IMR-90 (cell line): ENCODE measurements around the gene PDE4B. TPM values are rescaled to one million over a fixed set of nuclear protein-coding genes. Genes with fewer than 3 reads are reported as not detected.

Experiments
- ATAC-seq: fragments of 200-7000 bp; cut with Tn5 transposase; 2 replicates; pipeline ENCODE4 v1.9.1; 2020; ENCODE audit warnings: low read depth, mild to moderate bottlenecking, moderate library complexity
- BruUV-seq: library from RNA; stranded (reverse); fragments of 400-500 nt; replicated peaks from 2 replicates; lab custom pipeline; 2021; lab: Mats Ljungman, UMichigan
- CTCF ChIA-PET: fragments of 300-600 bp; formaldehyde crosslinking; extraction: SDS; loops from one replicate; lab custom pipeline; 2021; ENCODE audit warnings: antibody characterized with exemption; lab: Yijun Ruan, JAX
- POLR2A ChIA-PET: fragments of 300-600 bp; sonication (Branson Sonifier 250); formaldehyde crosslinking; loops from one replicate; lab custom pipeline; 2022; ENCODE audit warnings: antibody characterized with exemption; ENCODE audit not compliant: unreplicated experiment; lab: Charles Lee
- DNase-seq: peaks from one replicate; pipeline ENCODE4 v3.0.0; 2013
- H2AFZ ChIP-seq: replicated peaks from 2 replicates; pipeline ENCODE3; 2013; ENCODE audit warnings: low read length, mild to moderate bottlenecking; ENCODE audit not compliant: poor library complexity
- H2AK5ac ChIP-seq: 2 replicates; pipeline ENCODE4 v1.6.1; 2013; ENCODE audit warnings: low read depth, low read length, inconsistent platforms
- H2AK9ac ChIP-seq: replicated peaks from 2 replicates; pipeline ENCODE3; 2013; ENCODE audit warnings: mild to moderate bottlenecking, low read depth, low read length, moderate library complexity; ENCODE audit not compliant: poor library complexity
- H2BK120ac ChIP-seq: 2 replicates; pipeline ENCODE4 v1.6.1; 2013; ENCODE audit warnings: low read depth, low read length, inconsistent platforms
- H2BK15ac ChIP-seq: 3 replicates; pipeline ENCODE4 v1.6.1; 2013; ENCODE audit warnings: low read depth, low read length, inconsistent platforms
- H2BK20ac ChIP-seq: 2 replicates; pipeline ENCODE4 v1.6.1; 2013; ENCODE audit warnings: low read depth, mild to moderate bottlenecking, inconsistent platforms, low read length, moderate library complexity
- H2BK5ac ChIP-seq: 2 replicates; pipeline ENCODE4 v1.6.1; 2013; ENCODE audit warnings: mild to moderate bottlenecking, low read depth, low read length, inconsistent platforms; ENCODE audit not compliant: poor library complexity, severe bottlenecking
- H3K14ac ChIP-seq: replicated peaks from 2 replicates; pipeline ENCODE4 v1.6.1; 2013; ENCODE audit warnings: low read depth, low read length, inconsistent platforms
- H3K18ac ChIP-seq: 2 replicates; pipeline ENCODE4 v1.6.1; 2013; ENCODE audit warnings: low read depth, low read length, control low read depth
- H3K23ac ChIP-seq: 2 replicates; pipeline ENCODE4 v1.6.1; 2013; ENCODE audit warnings: low read depth, low read length, inconsistent platforms
- H3K27ac ChIP-seq: 2 replicates; pipeline ENCODE4 v1.5.1; 2013; ENCODE audit warnings: mild to moderate bottlenecking, control low read depth, low read length; ENCODE audit not compliant: insufficient read depth
- H3K27me3 ChIP-seq: 2 replicates; pipeline ENCODE4 v1.6.1; 2013; ENCODE audit warnings: low read length; ENCODE audit not compliant: control insufficient read depth, insufficient read depth
- H3K36me3 ChIP-seq: 2 replicates; pipeline ENCODE4 v1.6.1; 2013; ENCODE audit warnings: low read length, mixed read lengths; ENCODE audit not compliant: control insufficient read depth, insufficient read depth
- H3K4ac ChIP-seq: 2 replicates; pipeline ENCODE4 v1.6.1; 2013; ENCODE audit warnings: low read depth, low read length, inconsistent platforms
- H3K4me1 ChIP-seq: 2 replicates; pipeline ENCODE4 v1.6.1; 2013; ENCODE audit warnings: low read length, mixed read lengths; ENCODE audit not compliant: control insufficient read depth, insufficient read depth
- H3K4me2 ChIP-seq: 2 replicates; pipeline ENCODE4 v1.6.1; 2013; ENCODE audit warnings: low read depth, mild to moderate bottlenecking, control low read depth, low read length, moderate library complexity
- H3K4me3 ChIP-seq: 2 replicates; pipeline ENCODE4 v1.5.1; 2013; ENCODE audit warnings: low read depth, mild to moderate bottlenecking, control low read depth, low read length, moderate library complexity; ENCODE audit not compliant: insufficient read depth
- H3K56ac ChIP-seq: 2 replicates; pipeline ENCODE4 v1.6.1; 2013; ENCODE audit warnings: low read length, inconsistent platforms; ENCODE audit not compliant: insufficient read depth; ENCODE audit errors: extremely low read depth
- H3K79me1 ChIP-seq, 2 experiments: 2 replicates each; pipeline ENCODE4 v1.6.1; 2013; ENCODE audit warnings: low read length in 2 of 2, inconsistent platforms in 1 of 2, low read depth in 1 of 2
- H3K9ac ChIP-seq: 2 replicates; pipeline ENCODE4 v1.6.1; 2013; ENCODE audit warnings: low read depth, low read length, control low read depth
- H3K9me1 ChIP-seq: 2 replicates; pipeline ENCODE4 v1.6.1; 2013; ENCODE audit warnings: low read length, inconsistent platforms; ENCODE audit not compliant: insufficient read depth
- H3K9me3 ChIP-seq: 2 replicates; pipeline ENCODE4 v1.6.1; 2013; ENCODE audit warnings: low read length; ENCODE audit not compliant: control insufficient read depth, insufficient read depth
- H4K20me1 ChIP-seq: 2 replicates; pipeline ENCODE4 v1.6.1; 2013; ENCODE audit warnings: low read length, inconsistent platforms; ENCODE audit not compliant: insufficient read depth
- H4K5ac ChIP-seq: 2 replicates; pipeline ENCODE4 v1.6.1; 2013; ENCODE audit warnings: mild to moderate bottlenecking, low read depth, low read length, control low read depth
- H4K8ac ChIP-seq, 2 experiments: 2 replicates each; pipeline ENCODE4 v1.6.1; 2013; ENCODE audit warnings: low read depth in 2 of 2, low read length in 2 of 2, control low read depth in 1 of 2, inconsistent platforms in 1 of 2
- H4K91ac ChIP-seq: 2 replicates; pipeline ENCODE4 v1.6.1; 2013; ENCODE audit warnings: low read depth, low read length, inconsistent platforms; ENCODE audit not compliant: insufficient read depth
- BHLHE40 ChIP-seq: fragments of 150-350 bp; IDR thresholded peaks from 2 replicates; pipeline ENCODE4 v1.6.1; 2016; ENCODE audit warnings: mild to moderate bottlenecking, low read depth, low read length
- CEBPB ChIP-seq: IDR thresholded peaks from 2 replicates; pipeline ENCODE4 v1.6.1; 2012; ENCODE audit warnings: low read depth, low read length, improper control_type of control experiment
- CHD1 ChIP-seq: IDR thresholded peaks from 2 replicates; pipeline ENCODE4 v1.6.1; 2012; ENCODE audit warnings: low read depth, low read length, improper control_type of control experiment
- ELK1 ChIP-seq: fragments of 150-350 bp; IDR thresholded peaks from 2 replicates; pipeline ENCODE4 v1.6.1; 2016; ENCODE audit warnings: low read depth, mild to moderate bottlenecking, low read length, moderate library complexity, borderline replicate concordance
- MAFK ChIP-seq: IDR thresholded peaks from 2 replicates; pipeline ENCODE4 v1.6.1; 2012; ENCODE audit warnings: low read depth, low read length, improper control_type of control experiment
- MAZ ChIP-seq: IDR thresholded peaks from 2 replicates; pipeline ENCODE4 v1.6.1; 2012; ENCODE audit warnings: low read depth, mild to moderate bottlenecking, low read length, improper control_type of control experiment, moderate library complexity, borderline replicate concordance
- MXI1 ChIP-seq: IDR thresholded peaks from 2 replicates; pipeline ENCODE4 v1.6.1; 2012; ENCODE audit warnings: low read depth, mild to moderate bottlenecking, low read length, moderate library complexity, borderline replicate concordance
- RAD21 ChIP-seq: IDR thresholded peaks from 2 replicates; pipeline ENCODE4 v1.6.1; 2012; ENCODE audit warnings: low read length, improper control_type of control experiment
- RCOR1 ChIP-seq: IDR thresholded peaks from 2 replicates; pipeline ENCODE4 v1.6.1; 2012; ENCODE audit warnings: mild to moderate bottlenecking, low read length, improper control_type of control experiment; ENCODE audit not compliant: insufficient replicate concordance
- SMC3 ChIP-seq: fragments of 150-350 bp; IDR thresholded peaks from 2 replicates; pipeline ENCODE4 v1.6.1; 2016; ENCODE audit warnings: low read depth, mild to moderate bottlenecking, antibody characterized with exemption, low read length, moderate library complexity
- USF2 ChIP-seq: fragments of 150-350 bp; IDR thresholded peaks from 2 replicates; pipeline ENCODE4 v1.6.1; 2017; ENCODE audit warnings: mild to moderate bottlenecking, antibody characterized with exemption, low read length, low read depth
- dilution Hi-C: fragments of 300-500 bp; cut with HindIII; formaldehyde crosslinking; loops from one replicate; pipeline ENCODE4 v1.14.3; 2018; ENCODE audit warnings: low sequenced_read_pairs; ENCODE audit not compliant: unreplicated experiment
- in situ Hi-C: fragments of 300-500 bp; cut with MboI; formaldehyde crosslinking; loops from 3 replicates; pipeline ENCODE4 v1.14.3; 2019; ENCODE audit warnings: low sequenced_read_pairs, inconsistent platforms, mixed read lengths
- intact Hi-C: fragments of 100-400 bp; cut with micrococcal nuclease; formaldehyde crosslinking; loops from 2 replicates; pipeline ENCODE4 v1.10.0; 2022
- polyA plus RNA-seq, 3 experiments: library from polyadenylated mRNA; depleted of rRNA; stranded (reverse); fragments of >200 nt; gene quantifications; 2 replicates each; pipeline ENCODE4 v1.2.3, GENCODE V29; 2012; ENCODE audit warnings: low replicate concordance in 1 of 3
- total RNA-seq: library from RNA; depleted of rRNA; stranded (reverse); fragments of >200 nt; gene quantifications from 2 replicates; pipeline ENCODE4 v1.2.3, GENCODE V29; 2012
- TF ChIP-seq, protein P1 (sequence below): conservative IDR thresholded peaks from 2 replicates; pipeline ENCODE4 v1.5.1; 2012; ENCODE audit warnings: mild to moderate bottlenecking, low read depth, low read length, improper control_type of control experiment

Gene PDE4B
- total and polyA plus RNA-seq, 2 of the 4 experiments (the other 2 are of a cell fraction), result 5.8 to 21.3 TPM

GRCh38 chr1:66138613-66139012 lies 345.9 kb downstream of the PDE4B start:
- no peak overlapping the region for H3K9ac ChIP-seq
- H2AK5ac ChIP-seq, result no peak overlapping the region
- ChIA-PET CTCF (interaction anchor here (0.6 kb wide), 1 partner anchor 1074 kb away, joined by 4 read pairs; no protein-coding TSS in a partner anchor), POLR2A (no interaction called here)
- H4K20me1 ChIP-seq, result no peaks in the 10 kb centered on the region
- H3K14ac ChIP-seq, result no peak overlapping the region
- ATAC-seq (no peak), DNase-seq (no peak)
- in situ Hi-C loops, result no loop called here
- no peak overlapping the region for H3K27ac ChIP-seq
- no peaks in the 10 kb centered on the region for H3K9me1 ChIP-seq
- H3K36me3 ChIP-seq, result no peaks in the 10 kb centered on the region
- H3K4me3 ChIP-seq, result no peak overlapping the region
- no peaks in the 10 kb centered on the region; the same call in 1 of the 2 replicates for H3K27me3 ChIP-seq
- H3K9me3 ChIP-seq, result no peaks in the 10 kb centered on the region
- no peak overlapping the region for H4K8ac ChIP-seq
- H3K4me1 ChIP-seq, result no peaks in the 10 kb centered on the region
- no peak overlapping the region for H3K18ac ChIP-seq
- no peak overlapping the region for H2BK120ac ChIP-seq
- no peak overlapping the region for H2BK5ac ChIP-seq
- TF ChIP-seq USF2 (no peak), BHLHE40 (no peak), MAZ (no peak), CEBPB (no peak), CHD1 (no peak), SMC3 (no peak), MAFK (no peak), MXI1 (no peak), RAD21 (no peak), ELK1 (no peak), RCOR1 (no peak)
- TF ChIP-seq, protein P1, sequence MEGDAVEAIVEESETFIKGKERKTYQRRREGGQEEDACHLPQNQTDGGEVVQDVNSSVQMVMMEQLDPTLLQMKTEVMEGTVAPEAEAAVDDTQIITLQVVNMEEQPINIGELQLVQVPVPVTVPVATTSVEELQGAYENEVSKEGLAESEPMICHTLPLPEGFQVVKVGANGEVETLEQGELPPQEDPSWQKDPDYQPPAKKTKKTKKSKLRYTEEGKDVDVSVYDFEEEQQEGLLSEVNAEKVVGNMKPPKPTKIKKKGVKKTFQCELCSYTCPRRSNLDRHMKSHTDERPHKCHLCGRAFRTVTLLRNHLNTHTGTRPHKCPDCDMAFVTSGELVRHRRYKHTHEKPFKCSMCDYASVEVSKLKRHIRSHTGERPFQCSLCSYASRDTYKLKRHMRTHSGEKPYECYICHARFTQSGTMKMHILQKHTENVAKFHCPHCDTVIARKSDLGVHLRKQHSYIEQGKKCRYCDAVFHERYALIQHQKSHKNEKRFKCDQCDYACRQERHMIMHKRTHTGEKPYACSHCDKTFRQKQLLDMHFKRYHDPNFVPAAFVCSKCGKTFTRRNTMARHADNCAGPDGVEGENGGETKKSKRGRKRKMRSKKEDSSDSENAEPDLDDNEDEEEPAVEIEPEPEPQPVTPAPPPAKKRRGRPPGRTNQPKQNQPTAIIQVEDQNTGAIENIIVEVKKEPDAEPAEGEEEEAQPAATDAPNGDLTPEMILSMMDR, result no peak
- no peak overlapping the region for H4K91ac ChIP-seq
- intact Hi-C loops, result no loop called here
- BruUV-seq, result no TSS peak
- no peak overlapping the region for H3K23ac ChIP-seq
- no peak overlapping the region for H2AFZ ChIP-seq
- no peak overlapping the region for H2BK20ac ChIP-seq
- no peak overlapping the region for H3K56ac ChIP-seq
- H2BK15ac ChIP-seq, result no peak overlapping the region
- H3K4me2 ChIP-seq, result no peak overlapping the region
- no peak overlapping the region for H3K4ac ChIP-seq
- no peak overlapping the region for H2AK9ac ChIP-seq
- no peak overlapping the region for H4K5ac ChIP-seq
- H3K79me1 ChIP-seq, result no peaks in the 10 kb centered on the region
- dilution Hi-C loops, result no loop called here
